Loucy (cell line): ENCODE data around the gene RASGRP1.

Experiments used
- H2AFZ ChIP-seq: fragments of 200-600 bp; sonication (generic); 2 replicates; pipeline ENCODE4 v1.6.0; 2016; ENCODE audit warnings: antibody characterized with exemption, mild to moderate bottlenecking, low read length, moderate library complexity
- H3F3A ChIP-seq: fragments of 200-600 bp; 2 replicates; pipeline ENCODE4 v1.6.0; 2016; ENCODE audit warnings: antibody characterized with exemption, low read depth, mild to moderate bottlenecking
- H3K27me3 ChIP-seq: fragments of 200-600 bp; sonication (generic); 2 replicates; pipeline ENCODE4 v1.6.1; 2014; ENCODE audit warnings: low read length, mild to moderate bottlenecking; ENCODE audit not compliant: insufficient read depth, poor library complexity, severe bottlenecking
- H3K36me3 ChIP-seq: fragments of 200-600 bp; sonication (generic); 2 replicates; pipeline ENCODE4 v1.6.1; 2016; ENCODE audit warnings: low read length; ENCODE audit not compliant: insufficient read depth
- H3K4me1 ChIP-seq: fragments of 200-600 bp; sonication (generic); 2 replicates; pipeline ENCODE4 v1.5.1; 2014; ENCODE audit warnings: low read length, mild to moderate bottlenecking; ENCODE audit not compliant: insufficient read depth, poor library complexity, severe bottlenecking
- H3K4me2 ChIP-seq: fragments of 200-600 bp; sonication (generic); 2 replicates; pipeline ENCODE4 v1.6.0; 2014; ENCODE audit warnings: antibody characterized with exemption, low read length, low read depth, mild to moderate bottlenecking; ENCODE audit not compliant: poor library complexity, severe bottlenecking
- H3K4me3 ChIP-seq: fragments of 200-600 bp; sonication (generic); 2 replicates; pipeline ENCODE4 v1.5.1; 2014; ENCODE audit warnings: low read length, mild to moderate bottlenecking, mixed read lengths; ENCODE audit not compliant: poor library complexity, severe bottlenecking
- H3K79me2 ChIP-seq: fragments of 200-600 bp; sonication (generic); 2 replicates; pipeline ENCODE4 v1.6.1; 2014; ENCODE audit warnings: low read length; ENCODE audit not compliant: insufficient read depth
- H3K9ac ChIP-seq: fragments of 200-600 bp; sonication (generic); 2 replicates; pipeline ENCODE4 v1.6.0; 2014; ENCODE audit warnings: mild to moderate bottlenecking, low read depth, low read length, moderate library complexity; ENCODE audit not compliant: poor library complexity, severe bottlenecking
- H3K9me2 ChIP-seq: fragments of 200-600 bp; sonication (generic); replicated peaks from 2 replicates; pipeline ENCODE4 v1.6.1; 2016; ENCODE audit warnings: low read depth, low read length, mixed read lengths
- H3K9me3 ChIP-seq: fragments of 200-600 bp; sonication (generic); 2 replicates; pipeline ENCODE4 v1.6.1; 2014; ENCODE audit warnings: mild to moderate bottlenecking, antibody characterized with exemption, low read length, low read depth; ENCODE audit not compliant: insufficient read depth
- H4K20me1 ChIP-seq: fragments of 200-600 bp; sonication (generic); 2 replicates; pipeline ENCODE4 v1.6.0; 2014; ENCODE audit warnings: antibody characterized with exemption, low read length, mild to moderate bottlenecking; ENCODE audit not compliant: insufficient read depth, poor library complexity, severe bottlenecking
- CTCF ChIP-seq: fragments of 200-600 bp; sonication (generic); conservative IDR thresholded peaks from 2 replicates; pipeline ENCODE4 v1.5.1; 2014; ENCODE audit warnings: mild to moderate bottlenecking, antibody characterized with exemption, low read length
- EZH2phosphoT487 ChIP-seq: fragments of 200-600 bp; IDR thresholded peaks from 2 replicates; pipeline ENCODE4 v1.6.1; 2018; ENCODE audit warnings: antibody characterized with exemption, mild to moderate bottlenecking, moderate library complexity, borderline replicate concordance

The RASGRP1 gene

GRCh38 chr15:38487378-38487777 is 77.2 kb downstream of the RASGRP1 start:
- Histone ChIP-seq H3K9me2 (no peaks in the 10 kb centered on the region), H2AFZ (no peak overlapping the region), H3K27me3 (no peaks in the 10 kb centered on the region), H3K4me1 (peaks cover 6% of the 10 kb centered on the region), H3K36me3 (peaks cover 55% of the 10 kb centered on the region; the same call in 1 of the 2 replicates), H3K9me3 (no peaks in the 10 kb centered on the region), H3K4me2 (no peak overlapping the region), H3K4me3 (no peak overlapping the region), H4K20me1 (peaks cover 4% of the 10 kb centered on the region), H3K79me2 (no peaks in the 10 kb centered on the region), H3K9ac (no peak overlapping the region), H3F3A (no peaks in the 10 kb centered on the region)
- TF ChIP-seq CTCF: no peak
- TF ChIP-seq EZH2phosphoT487: no peak

GRCh38 chr15:38486936-38487335 is 77.7 kb downstream of the RASGRP1 start:
- Histone ChIP-seq H3F3A (no peaks in the 10 kb centered on the region), H3K4me3 (no peak overlapping the region), H3K9me2 (no peaks in the 10 kb centered on the region), H3K36me3 (peaks cover 59% of the 10 kb centered on the region; the same call in 1 of the 2 replicates), H3K4me1 (peaks cover 11% of the 10 kb centered on the region), H3K9ac (no peak overlapping the region), H3K27me3 (no peaks in the 10 kb centered on the region), H4K20me1 (peaks cover 4% of the 10 kb centered on the region), H3K79me2 (no peaks in the 10 kb centered on the region), H3K4me2 (no peak overlapping the region), H3K9me3 (no peaks in the 10 kb centered on the region), H2AFZ (no peak overlapping the region)
- no peak for TF ChIP-seq EZH2phosphoT487
- no peak for TF ChIP-seq CTCF

GRCh38 chr15:38482572-38482971 is 82.0 kb downstream of the RASGRP1 start:
- peak overlapping the region; percentile 15 for H3K4me2 ChIP-seq
- no peak overlapping the region for H3K4me3 ChIP-seq
- H3K9me2 ChIP-seq: no peaks in the 10 kb centered on the region
- TF ChIP-seq EZH2phosphoT487: no peak
- TF ChIP-seq CTCF: no peak
- peaks cover 4% of the 10 kb centered on the region; the same call in 1 of the 2 replicates for H3K79me2 ChIP-seq
- peaks cover 4% of the 10 kb centered on the region for H4K20me1 ChIP-seq
- no peaks in the 10 kb centered on the region for H3K27me3 ChIP-seq
- H3F3A ChIP-seq: no peaks in the 10 kb centered on the region
- peaks cover 59% of the 10 kb centered on the region; the same call in 1 of the 2 replicates for H3K36me3 ChIP-seq
- no peak overlapping the region for H2AFZ ChIP-seq
- no peak overlapping the region for H3K9ac ChIP-seq
- no peaks in the 10 kb centered on the region for H3K9me3 ChIP-seq
- peaks cover 13% of the 10 kb centered on the region for H3K4me1 ChIP-seq
